Measurements from ENCODE around the gene ARSG.
"Not testable (repeated sequence)": the region's sequence is repeated elsewhere in the genome, so short reads cannot be mapped to it uniquely, and the experiment has no call there.

The ARSG gene

DNA sequence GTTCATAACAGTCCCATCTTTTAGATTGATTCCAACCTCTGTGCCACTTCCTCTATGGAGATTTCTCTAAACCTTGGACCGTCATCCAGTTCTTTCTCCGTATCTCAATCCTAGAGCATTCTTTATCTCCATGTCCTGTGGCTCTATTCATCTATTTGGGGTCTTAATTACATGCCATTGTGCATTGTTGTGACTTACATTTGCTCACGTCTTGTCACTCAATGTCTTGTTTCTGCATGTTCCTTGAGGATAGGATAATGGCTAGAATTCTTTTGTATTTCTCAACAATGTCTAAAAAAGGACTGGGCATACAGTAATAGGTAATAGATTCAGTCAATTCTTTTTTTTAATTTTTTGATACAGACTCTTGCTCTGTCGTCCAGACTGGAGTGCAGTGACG lies 50.2 kb downstream of the ARSG start:
- no peak for DNase-seq

DNA sequence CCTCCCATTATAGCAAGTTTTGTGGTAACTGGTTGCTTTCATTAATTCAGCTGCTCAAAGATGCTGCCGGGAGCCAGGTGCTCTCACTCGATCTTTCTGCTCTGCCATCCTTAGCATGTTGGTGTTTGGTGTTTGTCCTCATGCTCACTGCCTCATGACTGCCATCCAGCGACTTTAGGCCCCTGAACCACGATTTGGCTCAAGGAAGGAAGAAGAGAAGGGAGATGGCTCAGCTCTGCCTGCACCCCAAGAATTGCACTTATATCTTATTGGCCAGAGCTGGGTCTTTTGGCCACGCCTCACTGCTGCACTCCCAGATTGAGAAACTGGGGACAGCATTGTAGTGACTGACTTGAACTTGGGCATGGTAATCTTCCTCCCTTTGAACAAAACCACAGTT lies 52.7 kb downstream of the ARSG start:
- DNase-seq = no peak

DNA sequence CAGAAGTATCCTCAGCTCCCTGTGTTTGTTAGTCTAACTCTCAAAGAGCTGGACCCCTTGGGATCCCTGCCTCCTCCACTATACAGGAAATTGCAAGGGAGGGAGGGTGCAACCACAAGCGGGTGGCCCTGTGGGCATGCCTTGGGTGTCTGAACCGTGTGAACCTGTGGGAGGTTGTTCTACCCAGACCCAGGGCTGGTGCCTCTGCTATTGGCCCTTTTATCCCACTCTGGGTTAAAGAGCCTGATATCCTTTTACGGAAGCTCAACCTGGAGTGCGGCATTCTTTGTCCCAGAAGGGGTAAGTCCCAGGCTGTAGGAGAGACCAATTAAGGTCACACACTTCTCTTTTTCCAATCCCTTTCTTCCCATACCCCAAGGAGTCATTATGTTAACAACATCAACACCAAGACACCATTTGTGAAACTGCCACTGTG lies 53.4 kb downstream of the ARSG start:
- no peak for DNase-seq

DNA sequence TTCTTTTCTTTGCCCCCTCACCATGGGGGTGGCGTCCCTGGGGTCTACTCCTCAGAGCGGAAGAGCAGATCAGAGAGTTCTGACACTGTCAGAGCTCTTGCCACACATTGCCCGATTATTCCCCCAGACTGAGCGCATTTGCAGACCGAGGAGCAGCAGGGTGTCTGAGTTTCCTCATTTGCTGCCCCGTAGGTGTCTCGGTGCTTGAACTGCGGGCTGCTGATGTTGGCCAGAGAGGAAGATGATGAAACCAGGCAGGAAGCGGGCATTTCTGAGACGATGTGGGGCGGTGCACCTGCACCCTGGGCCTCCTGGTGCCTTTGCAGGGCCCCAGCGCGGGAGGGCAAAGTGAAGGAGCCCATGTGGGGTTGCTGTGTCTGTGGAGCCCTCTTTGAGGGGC lies 55.2 kb downstream of the ARSG start:
- DNase-seq = no peak

DNA sequence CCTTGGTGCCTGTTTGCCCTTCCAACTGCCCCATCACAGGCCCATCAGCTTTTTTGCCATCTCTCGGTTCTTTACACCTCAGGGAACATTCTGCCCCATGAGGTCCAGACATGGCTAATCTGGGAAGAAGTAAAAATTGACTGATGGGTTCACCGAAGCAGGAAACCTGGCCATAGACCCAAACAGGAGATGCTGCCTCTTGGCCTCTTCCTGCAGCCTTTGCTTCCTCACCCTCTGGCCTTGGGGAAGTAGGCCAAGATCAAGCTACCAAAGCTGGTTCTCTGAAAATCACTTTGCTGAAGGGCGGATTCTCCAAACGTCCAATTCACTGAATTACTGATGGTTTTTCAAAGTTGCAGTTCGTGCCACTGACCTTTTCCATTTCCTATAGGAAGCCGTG lies 56.1 kb downstream of the ARSG start:
- DNase-seq = no peak

DNA sequence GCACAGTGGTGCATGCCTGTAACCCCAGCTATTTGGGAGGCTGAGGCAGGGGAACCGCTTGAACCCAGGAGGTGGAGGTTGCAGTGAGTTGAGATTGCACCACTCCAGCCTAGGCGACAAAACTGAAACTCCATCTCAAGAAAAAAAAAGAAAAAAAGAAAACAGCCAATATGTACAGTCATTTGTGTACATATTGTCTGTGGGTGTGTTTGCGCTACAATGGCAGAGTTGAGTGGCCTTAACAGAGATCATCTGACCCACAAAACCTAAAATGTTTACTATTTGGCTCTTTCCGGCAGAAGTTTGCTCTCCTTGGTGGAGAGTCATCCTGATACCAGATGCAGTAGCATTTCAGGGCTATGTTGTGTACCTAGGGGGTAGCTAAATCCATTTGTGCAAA lies 57.9 kb downstream of the ARSG start:
- DNase-seq = no peak

DNA sequence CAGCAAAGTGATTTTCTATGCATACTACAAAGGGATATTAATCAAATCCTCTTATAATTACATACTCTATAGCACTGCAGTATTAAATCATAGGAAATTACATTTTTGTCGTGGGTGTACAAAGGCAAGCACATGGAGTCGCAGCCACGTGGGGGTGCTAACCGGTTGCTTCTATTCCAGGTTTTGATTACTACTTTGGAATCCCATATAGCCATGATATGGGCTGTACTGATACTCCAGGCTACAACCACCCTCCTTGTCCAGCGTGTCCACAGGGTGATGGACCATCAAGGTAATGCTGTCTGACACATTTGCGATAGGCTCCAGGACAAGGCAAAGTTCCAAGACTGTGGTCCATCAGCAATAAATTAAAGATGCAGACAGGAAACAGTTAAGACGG lies 60.1 kb downstream of the ARSG start:
- DNase-seq = no peak

DNA sequence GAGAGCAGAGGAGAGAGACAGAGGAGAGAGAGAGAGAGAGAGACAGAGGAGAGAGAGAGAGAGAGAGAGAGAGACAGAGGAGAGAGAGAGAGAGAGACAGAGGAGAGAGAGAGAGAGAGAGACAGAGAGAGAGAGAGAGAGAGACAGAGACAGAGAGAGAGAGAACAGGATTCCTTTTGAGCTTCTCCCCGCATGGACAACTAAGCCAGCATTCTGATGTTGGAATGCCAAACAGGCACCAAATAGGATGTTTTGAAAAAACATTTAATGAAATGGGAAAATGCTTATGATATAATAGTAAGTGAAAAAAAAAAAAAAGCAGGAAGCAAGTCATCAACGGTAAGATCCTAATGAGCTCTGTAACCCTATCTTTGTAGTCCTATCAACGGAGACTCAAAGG lies 60.7 kb downstream of the ARSG start:
- DNase-seq = no peak

DNA sequence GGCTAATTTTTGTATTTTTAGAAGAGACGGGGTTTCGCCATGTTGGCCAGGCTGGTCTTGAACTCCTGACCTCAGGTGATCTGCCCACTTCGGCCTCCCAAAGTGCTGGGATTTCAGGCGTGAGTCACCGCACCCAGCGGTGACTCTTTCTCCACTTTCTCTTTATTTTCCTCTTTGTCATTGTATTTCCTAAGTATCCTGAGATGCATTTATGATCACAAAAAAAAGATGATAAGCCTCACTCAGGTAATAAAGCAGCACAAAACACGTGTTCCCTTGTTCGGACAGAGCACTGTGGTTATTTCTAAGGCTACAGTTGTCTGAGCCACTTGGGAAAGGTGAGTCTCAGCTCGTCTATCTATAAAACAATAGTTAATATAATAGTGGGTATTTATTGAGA lies 61.4 kb downstream of the ARSG start:
- not testable (repeated sequence) for DNase-seq

DNA sequence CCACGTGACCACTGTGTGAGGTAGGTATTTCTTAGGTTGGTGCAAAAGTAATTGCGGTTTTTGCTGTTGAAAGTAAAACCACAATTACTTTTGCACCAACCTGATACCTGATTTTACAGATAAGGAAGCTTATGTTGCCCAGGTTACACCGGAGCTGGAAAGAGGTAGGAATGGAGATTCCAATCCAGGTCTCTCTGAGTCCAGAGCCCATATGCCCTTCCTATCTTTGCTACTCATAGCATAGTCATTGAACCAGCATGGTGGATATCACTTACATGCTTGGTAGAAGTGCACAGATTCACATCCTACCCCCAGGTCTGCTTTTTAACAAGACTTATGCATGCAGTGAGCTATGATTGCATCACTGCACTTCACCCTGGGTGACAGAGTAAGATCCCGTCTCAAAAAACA lies 61.8 kb downstream of the ARSG start:
- no peak for DNase-seq

DNA sequence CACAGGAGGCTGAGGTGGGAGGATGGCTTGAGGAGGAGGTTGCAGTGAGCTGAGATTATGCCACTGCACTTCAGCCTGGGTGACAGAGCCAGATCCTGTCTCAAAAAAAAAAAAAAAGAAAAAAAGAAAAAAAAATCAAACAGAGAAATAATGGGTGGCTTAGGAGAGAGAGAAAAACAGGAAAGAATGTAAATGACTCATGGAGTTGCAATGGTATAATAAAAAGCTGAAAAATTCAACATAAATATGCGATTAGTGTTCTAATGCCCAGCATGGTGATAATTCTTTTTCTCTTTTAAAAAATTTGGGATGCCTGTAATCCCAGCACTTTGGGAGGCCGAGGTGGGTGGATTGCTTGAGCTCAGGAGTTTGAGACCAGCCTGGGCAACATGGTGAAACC lies 63.0 kb downstream of the ARSG start:
- not testable (repeated sequence) for DNase-seq

DNA sequence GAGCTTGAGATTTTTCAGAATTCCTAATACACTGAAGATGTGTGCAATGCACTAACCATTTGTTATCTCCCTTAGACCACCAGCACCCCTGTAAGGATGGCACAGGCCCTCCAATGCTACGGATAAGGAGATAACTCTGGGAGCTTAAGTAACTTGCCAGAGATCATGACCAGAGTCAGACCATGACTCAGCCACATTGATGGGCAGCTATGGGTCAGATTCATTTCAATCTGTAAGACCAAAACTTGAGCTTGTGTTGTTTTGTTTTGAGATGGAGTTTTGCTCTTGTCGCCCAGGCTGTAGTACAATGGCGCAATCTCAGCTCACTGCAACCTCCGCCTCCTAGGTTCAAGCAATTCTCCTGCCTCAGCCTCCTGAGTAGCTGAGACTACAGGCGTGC lies 63.8 kb downstream of the ARSG start:
- not testable (repeated sequence) for DNase-seq

DNA sequence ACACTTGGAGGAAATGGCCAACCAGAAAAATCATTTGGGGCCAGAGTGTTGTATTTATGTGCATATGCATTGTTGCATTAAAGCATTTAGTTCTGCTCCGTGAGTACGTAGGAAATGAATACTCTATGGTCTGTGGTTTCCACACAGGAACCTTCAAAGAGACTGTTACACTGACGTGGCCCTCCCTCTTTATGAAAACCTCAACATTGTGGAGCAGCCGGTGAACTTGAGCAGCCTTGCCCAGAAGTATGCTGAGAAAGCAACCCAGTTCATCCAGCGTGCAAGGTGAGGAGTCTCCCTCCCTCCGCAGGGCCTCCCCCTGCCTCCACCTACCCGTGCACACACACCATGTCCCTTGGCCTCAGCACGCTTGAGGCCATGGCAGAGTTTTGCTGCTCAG lies 65.2 kb downstream of the ARSG start:
- no peak for DNase-seq

DNA sequence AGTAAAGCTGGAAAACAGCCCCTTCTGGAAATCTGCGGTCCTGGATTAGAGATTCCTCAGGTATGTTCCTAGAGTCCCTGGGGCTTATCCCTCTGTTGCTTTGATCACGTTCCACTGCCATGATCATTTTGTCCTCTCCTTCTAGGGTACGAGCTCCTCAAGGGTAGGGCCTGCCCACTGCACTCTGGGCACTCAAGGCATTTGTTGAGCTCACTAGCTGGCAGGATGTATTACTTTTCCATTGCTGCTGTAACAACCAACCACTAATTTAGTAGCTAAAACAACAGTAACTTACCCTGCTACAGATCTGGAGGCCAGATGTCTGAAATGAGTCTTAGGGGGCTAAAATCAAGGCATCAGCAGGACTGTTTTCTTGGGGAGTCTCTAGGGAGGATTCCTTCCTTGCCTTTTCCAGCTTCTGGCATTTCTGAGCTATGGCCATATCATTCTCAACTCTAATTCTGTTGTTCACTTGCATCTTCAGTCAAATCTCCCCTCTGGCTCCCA lies 65.7 kb downstream of the ARSG start:
- DNase-seq = no peak

DNA sequence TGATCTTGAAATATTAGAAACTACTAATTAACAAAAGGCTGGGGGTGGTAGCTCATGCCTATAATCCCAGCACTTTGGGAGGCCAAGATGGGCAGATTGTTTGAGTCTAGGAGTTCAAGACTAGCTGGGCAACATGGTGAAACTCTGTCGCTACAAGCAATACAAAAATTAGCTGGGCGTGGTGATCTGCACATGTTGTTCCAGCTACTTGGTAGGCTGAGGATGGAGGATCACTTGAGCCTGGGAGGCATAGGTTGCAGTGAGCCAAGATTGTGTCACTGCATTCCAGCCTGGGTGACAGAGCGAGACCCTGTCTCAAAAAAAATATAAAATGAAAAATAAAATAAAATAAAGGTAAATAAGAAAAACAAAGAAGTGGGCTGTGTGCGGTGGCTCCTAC lies 66.6 kb downstream of the ARSG start:
- DNase-seq = no peak

DNA sequence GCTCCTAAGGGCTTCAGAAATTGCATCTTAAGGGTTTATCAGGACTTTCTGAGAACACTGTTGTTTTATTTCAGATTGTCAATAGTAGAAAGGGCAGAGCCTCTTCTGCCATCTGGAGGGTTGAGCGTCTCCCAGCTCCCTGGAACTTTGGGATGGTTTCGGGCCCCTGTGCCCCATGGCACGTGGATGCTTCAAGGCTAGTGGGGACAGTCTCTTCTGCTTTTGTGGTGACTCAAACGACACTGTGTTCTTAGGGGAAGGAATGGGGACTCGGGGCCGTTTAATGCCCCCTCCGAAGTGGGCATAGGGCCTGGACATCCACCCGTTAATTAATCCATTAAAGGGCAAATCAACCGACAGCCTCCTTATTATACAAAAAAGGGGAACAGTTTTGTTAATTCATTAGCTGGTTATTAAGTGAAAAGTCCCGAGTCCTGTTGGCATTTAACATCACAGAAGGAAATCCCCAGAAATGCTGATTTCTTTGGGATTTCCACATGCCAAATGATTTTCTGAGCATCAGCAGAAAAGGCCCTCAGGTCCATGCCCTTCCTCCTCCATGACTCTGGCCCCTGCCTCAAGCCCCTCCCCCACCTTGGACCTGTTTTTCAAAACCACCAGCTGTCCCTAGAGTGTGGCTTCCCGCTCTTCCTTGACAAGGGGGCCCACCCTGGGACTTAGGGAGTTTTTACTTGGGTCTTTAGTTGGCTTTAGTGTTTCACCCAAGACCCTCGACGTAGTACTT lies 68.7 kb downstream of the ARSG start:
- DNase-seq = no peak

DNA sequence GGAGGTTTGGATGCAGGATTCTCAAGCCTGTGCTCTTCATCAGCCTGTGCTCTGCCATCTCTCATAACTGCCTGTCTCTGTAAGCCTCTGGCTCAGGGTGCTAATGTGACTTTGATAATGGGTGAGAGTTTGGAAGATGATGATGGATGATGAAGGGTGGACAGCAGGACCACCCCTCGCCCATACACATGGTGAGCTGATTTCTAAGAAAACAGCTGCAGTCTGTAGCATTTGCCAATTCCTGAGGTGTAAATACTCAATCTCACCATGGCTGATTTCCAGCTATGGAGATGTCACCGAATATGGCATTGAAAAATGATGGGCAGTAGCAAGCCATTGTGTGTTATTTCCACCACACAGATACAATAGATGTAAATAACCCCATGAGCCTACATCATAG lies 74.2 kb downstream of the ARSG start:
- DNase-seq = no peak

DNA sequence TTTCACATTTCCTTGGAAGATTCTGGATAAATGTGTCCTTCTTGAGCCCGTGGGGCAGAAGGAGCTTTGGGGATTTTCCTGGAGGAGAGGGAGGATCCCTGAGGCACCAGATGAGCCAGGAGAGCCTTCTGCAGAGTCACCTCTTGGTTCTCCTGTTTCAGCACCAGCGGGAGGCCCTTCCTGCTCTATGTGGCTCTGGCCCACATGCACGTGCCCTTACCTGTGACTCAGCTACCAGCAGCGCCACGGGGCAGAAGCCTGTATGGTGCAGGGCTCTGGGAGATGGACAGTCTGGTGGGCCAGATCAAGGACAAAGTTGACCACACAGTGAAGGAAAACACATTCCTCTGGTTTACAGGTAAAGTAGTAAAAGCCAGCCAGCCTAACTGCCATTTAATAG lies 77.1 kb downstream of the ARSG start:
- no peak for DNase-seq

DNA sequence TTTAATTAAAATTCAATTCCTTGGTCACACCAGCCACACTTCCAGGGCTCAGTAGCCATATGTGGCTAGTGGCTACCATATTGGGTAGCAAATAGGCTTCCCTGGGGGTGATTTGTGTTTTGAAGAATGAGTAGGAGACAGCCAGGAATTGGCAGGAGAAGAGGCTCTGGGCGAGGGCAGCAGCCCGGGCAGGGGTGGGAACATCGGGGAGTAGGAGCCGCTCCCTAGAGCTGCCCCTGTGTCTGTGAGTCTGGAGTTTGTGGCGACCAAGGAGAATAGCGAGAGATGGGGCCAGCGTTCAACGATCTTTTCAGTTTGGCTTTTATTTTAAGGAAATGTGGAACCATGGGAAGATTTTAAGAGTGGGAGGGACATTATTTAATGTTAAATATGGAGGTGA lies 84.3 kb downstream of the ARSG start:
- no peak for DNase-seq

DNA sequence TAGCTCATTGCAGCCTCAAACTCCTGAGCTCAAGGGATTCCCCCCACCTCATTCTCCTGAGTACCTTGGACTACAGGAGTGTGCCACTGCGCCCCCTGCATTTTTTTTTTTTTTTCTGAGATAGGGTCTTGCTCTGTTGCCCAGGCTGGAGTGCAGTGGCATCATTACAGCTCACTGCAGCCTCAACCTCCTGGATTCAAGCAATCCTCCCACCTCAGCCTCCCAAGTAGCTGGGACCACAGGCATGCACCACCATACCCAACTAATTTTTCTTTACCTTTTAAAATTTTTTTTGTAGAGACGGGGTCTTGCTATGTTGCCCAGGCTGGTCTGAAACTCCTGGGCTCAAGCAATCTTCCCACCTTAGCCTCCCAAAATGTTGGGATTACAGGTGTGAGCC lies 84.9 kb downstream of the ARSG start:
- DNase-seq = not testable (repeated sequence)

DNA sequence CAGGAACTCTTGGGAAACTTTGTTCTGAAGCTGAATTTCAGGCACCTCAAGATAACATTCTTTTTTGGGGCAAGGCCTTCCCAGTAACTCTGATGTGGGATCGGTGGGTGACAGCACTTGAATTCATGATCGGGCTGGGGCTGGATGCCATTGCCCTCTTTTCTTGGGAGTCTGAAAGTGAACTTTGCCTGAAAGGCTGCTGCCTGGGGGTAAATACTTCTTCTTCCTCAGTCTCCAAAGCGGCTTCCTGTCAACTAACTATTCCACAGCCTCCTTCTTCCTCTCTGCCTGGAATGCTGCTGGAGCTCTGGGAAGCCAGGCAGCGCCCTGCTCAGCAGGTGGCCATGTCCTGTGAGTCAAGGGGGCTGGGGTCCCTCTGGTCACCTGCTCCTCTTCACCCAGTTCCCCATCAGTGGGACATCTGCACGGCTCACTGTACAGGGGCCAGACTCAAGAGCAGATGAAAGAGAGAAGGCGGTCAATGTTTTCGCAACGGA lies 86.5 kb downstream of the ARSG start:
- no peak for DNase-seq

DNA sequence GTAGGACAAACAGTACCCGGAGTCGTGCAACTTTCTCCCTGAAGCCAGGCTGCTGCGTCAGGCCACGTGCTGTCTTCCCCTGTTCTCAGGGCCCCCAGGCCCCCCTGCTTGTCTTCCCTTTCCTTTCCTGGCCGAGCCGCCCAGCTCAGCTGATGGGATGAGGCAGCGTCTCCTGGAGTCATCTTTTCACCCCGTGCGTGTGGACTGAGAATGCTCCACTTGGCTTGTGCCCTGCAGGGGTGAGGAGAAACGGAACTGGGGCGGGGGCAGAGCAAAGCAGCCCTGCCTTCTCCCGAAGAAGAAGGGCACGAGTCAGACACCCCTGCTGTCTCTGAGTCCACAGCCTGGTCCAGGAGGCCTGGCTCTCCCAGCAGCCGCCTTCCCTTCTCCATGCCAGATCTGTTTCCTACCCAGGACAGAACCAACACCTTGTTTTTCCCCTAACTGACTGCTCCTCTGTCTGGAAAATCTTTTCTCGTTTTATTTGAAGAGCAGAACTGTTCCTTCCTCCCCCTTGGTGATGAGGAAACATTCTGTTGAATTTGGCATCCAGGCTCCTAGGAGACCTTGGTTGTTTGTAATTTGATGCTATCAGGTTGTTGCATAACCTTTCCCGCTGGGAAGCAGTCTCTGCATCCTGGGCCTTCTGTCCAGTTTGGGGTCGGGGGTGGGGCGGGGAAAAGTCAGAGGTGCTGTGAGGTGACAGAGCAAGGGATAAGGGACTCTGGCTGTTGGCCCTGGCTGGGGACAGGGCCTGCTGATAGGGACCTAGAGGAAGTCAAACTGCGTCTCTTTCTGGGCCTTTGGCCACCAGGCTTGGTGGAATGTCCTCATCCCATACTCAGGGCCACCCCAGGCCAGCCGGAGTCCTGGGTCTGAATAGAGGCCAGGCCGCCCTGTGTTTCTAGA lies 87.2 kb downstream of the ARSG start:
- DNase-seq = no peak

DNA sequence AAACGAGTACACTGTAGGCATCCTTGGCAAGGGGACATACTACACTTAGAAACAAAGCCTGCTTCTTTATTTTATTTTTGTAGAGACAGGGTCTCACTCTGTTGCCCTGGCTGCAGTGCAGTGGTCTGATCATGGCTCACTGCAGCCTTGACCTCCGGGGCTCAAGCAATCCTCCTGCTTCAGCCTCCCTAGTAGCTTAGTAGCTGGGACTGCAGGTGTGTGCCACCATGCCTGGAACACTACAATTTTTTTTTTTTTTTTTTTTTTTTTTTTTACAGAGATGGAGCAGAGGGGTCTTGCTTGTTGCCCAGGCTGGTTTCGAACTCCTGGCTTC lies 87.8 kb downstream of the ARSG start:
- no peak for DNase-seq

Measured in NCI-H2081 treated with DMSO at 0.1 percent for 48 hours (cell line).